HepG2 (cell line): Measurements from ENCODE around the gene LSM14B. TPM values are rescaled to one million over a fixed set of nuclear protein-coding genes. Genes with fewer than 3 reads are reported as not detected.
A peak's percentile ranks its signal among the peaks of the same experiment; 100 is the strongest.

Experiments
- CCAR2 ChIP-seq: fragments of 200-400 bp; formaldehyde crosslinking; optimal IDR thresholded peaks from 2 replicates; pipeline ENCODE3; 2018; ENCODE audit warnings: low read depth, mild to moderate bottlenecking, low read length, moderate library complexity
- CHCHD3 ChIP-seq: sonication (generic); formaldehyde crosslinking; IDR thresholded peaks from 2 replicates; pipeline ENCODE4 v1.8.0; 2022; ENCODE audit warnings: mild to moderate bottlenecking, missing genetic modification reagents, moderate library complexity
- IKZF1 ChIP-seq: fragments of 450-650 bp; IDR thresholded peaks from 2 replicates; pipeline ENCODE4 v1.7.1; 2016
- KAT8 ChIP-seq: IDR thresholded peaks from 2 replicates; pipeline ENCODE4 v1.6.1; 2016; ENCODE audit warnings: missing genetic modification reagents, missing compliant biosample characterization
- KDM6A ChIP-seq: IDR thresholded peaks from 2 replicates; pipeline ENCODE4 v1.6.1; 2016; ENCODE audit warnings: low read depth
- KLF13 ChIP-seq: sonication (generic); formaldehyde crosslinking; IDR thresholded peaks from 2 replicates; pipeline ENCODE4 v1.4.0; 2020; ENCODE audit warnings: mild to moderate bottlenecking, missing genetic modification reagents
- KLF9 ChIP-seq: IDR thresholded peaks from 2 replicates; pipeline ENCODE4 v1.6.1; 2016; ENCODE audit warnings: low read depth
- MATR3 ChIP-seq: sonication (generic); formaldehyde crosslinking; IDR thresholded peaks from 2 replicates; pipeline ENCODE4 v1.4.0; 2020; ENCODE audit warnings: missing genetic modification reagents
- MAX ChIP-seq: IDR thresholded peaks from 2 replicates; pipeline ENCODE4 v1.6.1; 2012; ENCODE audit warnings: inconsistent platforms
- MAZ ChIP-seq, 2 experiments: sonication (generic) in 1 of 2; formaldehyde crosslinking in 1 of 2; IDR thresholded peaks; 2 replicates each; pipeline versions ENCODE4 v1.5.0 to v1.6.1; 2012 to 2020; ENCODE audit warnings: low read depth in 2 of 2, mild to moderate bottlenecking in 2 of 2, borderline replicate concordance in 1 of 2, improper control_type of control experiment in 1 of 2, low read length in 1 of 2, missing genetic modification reagents in 1 of 2, moderate library complexity in 1 of 2
- RBFOX2 ChIP-seq: fragments of 200-400 bp; formaldehyde crosslinking; IDR thresholded peaks from 2 replicates; pipeline ENCODE4 v1.6.1; 2017; ENCODE audit warnings: low read depth, mild to moderate bottlenecking, low read length
- RORA ChIP-seq: sonication (generic); formaldehyde crosslinking; IDR thresholded peaks from 2 replicates; pipeline ENCODE4 v1.5.0; 2020; ENCODE audit warnings: mild to moderate bottlenecking, missing genetic modification reagents, moderate library complexity
- SYNCRIP ChIP-seq: fragments of 200-400 bp; formaldehyde crosslinking; IDR thresholded peaks from 2 replicates; pipeline ENCODE4 v1.6.1; 2018; ENCODE audit warnings: mild to moderate bottlenecking, low read depth, low read length; ENCODE audit not compliant: insufficient read depth
- TSC22D2 ChIP-seq: sonication (generic); formaldehyde crosslinking; IDR thresholded peaks from 2 replicates; pipeline ENCODE4 v1.5.1; 2020; ENCODE audit warnings: missing genetic modification reagents, mild to moderate bottlenecking, borderline replicate concordance
- ZBTB7B ChIP-seq: sonication (generic); formaldehyde crosslinking; IDR thresholded peaks from 2 replicates; pipeline ENCODE4 v1.4.0; 2020; ENCODE audit warnings: missing genetic modification reagents
- ZNF234 ChIP-seq: sonication (generic); formaldehyde crosslinking; conservative IDR thresholded peaks from 2 replicates; pipeline ENCODE4 v1.5.1; 2020; ENCODE audit warnings: mild to moderate bottlenecking, missing genetic modification reagents
- ZNF282 ChIP-seq: fragments of 450-650 bp; IDR thresholded peaks from 2 replicates; pipeline ENCODE4 v1.6.1; 2018; ENCODE audit not compliant: partially characterized antibody
- ZNF597 ChIP-seq: sonication (generic); formaldehyde crosslinking; IDR thresholded peaks from 2 replicates; pipeline ENCODE4 v1.5.0; 2020; ENCODE audit warnings: missing genetic modification reagents
- ZNF83 ChIP-seq: sonication (generic); formaldehyde crosslinking; IDR thresholded peaks from 2 replicates; pipeline ENCODE4 v1.4.0; 2020; ENCODE audit warnings: missing genetic modification reagents, mild to moderate bottlenecking, borderline replicate concordance
- ZNF883 ChIP-seq: sonication (generic); formaldehyde crosslinking; IDR thresholded peaks from 2 replicates; pipeline ENCODE4 v1.5.1; 2020; ENCODE audit warnings: mild to moderate bottlenecking, missing genetic modification reagents; ENCODE audit errors: not compliant biosample characterization
- polyA plus RNA-seq, 8 experiments: library from polyadenylated mRNA; depleted of rRNA in 3 of 8; stranded (reverse) in 7 of 8; unstranded in 1 of 8; fragments of >200 nt; fragmentation: Illumina TruSeq in 4 of 8; extraction: Trizol in 4 of 8; gene quantifications; 2 replicates each; pipeline versions ENCODE4 v1.2.1 to v1.2.3, GENCODE V29; 2011 to 2016; ENCODE audit warnings: low read depth in 4 of 8, missing spikeins in 1 of 8, mixed read lengths in 1 of 8; ENCODE audit not compliant: insufficient read depth in 1 of 8
- total RNA-seq, 5 experiments: library from RNA; depleted of rRNA; stranded (reverse); fragments of >200 nt; fragmentation: Illumina TruSeq; extraction: Trizol; gene quantifications; 2 replicates each; pipeline ENCODE4 v1.2.3, GENCODE V29; 2016; ENCODE audit warnings: low read depth in 1 of 5
- TF ChIP-seq, protein P1 (sequence below): sonication (generic); formaldehyde crosslinking; IDR thresholded peaks from 2 replicates; pipeline ENCODE4 v1.4.0; 2020; ENCODE audit warnings: missing genetic modification reagents, mild to moderate bottlenecking, borderline replicate concordance
- TF ChIP-seq, protein P2 (sequence below): sonication (generic); formaldehyde crosslinking; IDR thresholded peaks from 2 replicates; pipeline ENCODE4 v1.4.0; 2020; ENCODE audit warnings: missing genetic modification reagents, borderline replicate concordance
- TF ChIP-seq, protein P3 (sequence below): sonication (generic); formaldehyde crosslinking; IDR thresholded peaks from 2 replicates; pipeline ENCODE4 v1.8.0; 2022; ENCODE audit warnings: missing genetic modification reagents, low read depth, mild to moderate bottlenecking, borderline replicate concordance

LSM14B gene
- total and polyA plus RNA-seq, 2 of the 13 experiments (the other 11 are each of a cell fraction or from before 2014, with no cell fraction given) = 43.3 to 79.2 TPM

GRCh38 chr20:62182469-62183425 is 60.5 kb downstream of the LSM14B start, which contains the start of gene MTG2 (continued):
- TF ChIP-seq TSC22D2 (CRISPR knock-in tag) = peak; percentile 98
- TF ChIP-seq ZBTB7B (CRISPR knock-in tag) = peak; percentile 90
- no peak for TF ChIP-seq KLF9 (CRISPR knock-in tag)
- peak; percentile 99 for TF ChIP-seq ZNF234 (CRISPR knock-in tag)
- peak; percentile 95 for TF ChIP-seq MAX
- TF ChIP-seq RBFOX2 = peak; percentile 100
- TF ChIP-seq ZNF597 (CRISPR knock-in tag) = peak; percentile 97
- TF ChIP-seq SYNCRIP = no peak
- no peak for TF ChIP-seq KDM6A (CRISPR knock-in tag)
- TF ChIP-seq ZNF883 (CRISPR knock-in tag) = peak; percentile 98
- TF ChIP-seq, protein P1, sequence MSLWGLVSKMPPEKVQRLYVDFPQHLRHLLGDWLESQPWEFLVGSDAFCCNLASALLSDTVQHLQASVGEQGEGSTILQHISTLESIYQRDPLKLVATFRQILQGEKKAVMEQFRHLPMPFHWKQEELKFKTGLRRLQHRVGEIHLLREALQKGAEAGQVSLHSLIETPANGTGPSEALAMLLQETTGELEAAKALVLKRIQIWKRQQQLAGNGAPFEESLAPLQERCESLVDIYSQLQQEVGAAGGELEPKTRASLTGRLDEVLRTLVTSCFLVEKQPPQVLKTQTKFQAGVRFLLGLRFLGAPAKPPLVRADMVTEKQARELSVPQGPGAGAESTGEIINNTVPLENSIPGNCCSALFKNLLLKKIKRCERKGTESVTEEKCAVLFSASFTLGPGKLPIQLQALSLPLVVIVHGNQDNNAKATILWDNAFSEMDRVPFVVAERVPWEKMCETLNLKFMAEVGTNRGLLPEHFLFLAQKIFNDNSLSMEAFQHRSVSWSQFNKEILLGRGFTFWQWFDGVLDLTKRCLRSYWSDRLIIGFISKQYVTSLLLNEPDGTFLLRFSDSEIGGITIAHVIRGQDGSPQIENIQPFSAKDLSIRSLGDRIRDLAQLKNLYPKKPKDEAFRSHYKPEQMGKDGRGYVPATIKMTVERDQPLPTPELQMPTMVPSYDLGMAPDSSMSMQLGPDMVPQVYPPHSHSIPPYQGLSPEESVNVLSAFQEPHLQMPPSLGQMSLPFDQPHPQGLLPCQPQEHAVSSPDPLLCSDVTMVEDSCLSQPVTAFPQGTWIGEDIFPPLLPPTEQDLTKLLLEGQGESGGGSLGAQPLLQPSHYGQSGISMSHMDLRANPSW (CRISPR knock-in tag) = peak; percentile 81; the same call in 1 of the 2 replicates
- TF ChIP-seq KAT8 (CRISPR knock-in tag) = peak; percentile 100
- TF ChIP-seq RORA = no peak
- TF ChIP-seq MAZ (IDR thresholded peaks at IDR 0.05; ENCODE audit: borderline replicate concordance, low read depth, low read length) = 0 out of 2 replicates have a peak, but pooled peaks have one; percentile 50
- TF ChIP-seq MAZ (CRISPR knock-in tag; IDR thresholded peaks at IDR 0.05; ENCODE audit: low read depth) = peak; percentile 99
- no peak for TF ChIP-seq ZNF282
- TF ChIP-seq CCAR2 = no peak
- peak; percentile 99 for TF ChIP-seq KLF13 (CRISPR knock-in tag)
- TF ChIP-seq, protein P2, sequence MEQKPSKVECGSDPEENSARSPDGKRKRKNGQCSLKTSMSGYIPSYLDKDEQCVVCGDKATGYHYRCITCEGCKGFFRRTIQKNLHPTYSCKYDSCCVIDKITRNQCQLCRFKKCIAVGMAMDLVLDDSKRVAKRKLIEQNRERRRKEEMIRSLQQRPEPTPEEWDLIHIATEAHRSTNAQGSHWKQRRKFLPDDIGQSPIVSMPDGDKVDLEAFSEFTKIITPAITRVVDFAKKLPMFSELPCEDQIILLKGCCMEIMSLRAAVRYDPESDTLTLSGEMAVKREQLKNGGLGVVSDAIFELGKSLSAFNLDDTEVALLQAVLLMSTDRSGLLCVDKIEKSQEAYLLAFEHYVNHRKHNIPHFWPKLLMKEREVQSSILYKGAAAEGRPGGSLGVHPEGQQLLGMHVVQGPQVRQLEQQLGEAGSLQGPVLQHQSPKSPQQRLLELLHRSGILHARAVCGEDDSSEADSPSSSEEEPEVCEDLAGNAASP (CRISPR knock-in tag) = peak; percentile 78
- peak; percentile 51; the same call in 1 of the 2 replicates for TF ChIP-seq MATR3 (CRISPR knock-in tag)
- peak; percentile 95 for TF ChIP-seq CHCHD3 (CRISPR knock-in tag)
- TF ChIP-seq, protein P3, sequence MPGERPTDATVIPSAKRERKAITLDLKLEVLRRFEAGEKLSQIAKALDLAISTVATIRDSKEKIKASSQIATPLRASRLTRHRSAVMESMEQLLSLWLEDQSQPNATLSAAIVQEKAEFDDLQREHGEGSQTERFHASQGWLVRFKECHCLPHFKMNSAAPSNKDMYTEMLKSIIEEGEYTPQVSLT (CRISPR knock-in tag) = no peak; the same call in 1 of the 2 replicates
- peak; percentile 80; the same call in 1 of the 2 replicates for TF ChIP-seq ZNF83 (CRISPR knock-in tag)
- no peak for TF ChIP-seq IKZF1
